GM12874 (cell line): Measurements from ENCODE around the gene ROR2.

Experiments
- TF ChIP-seq, protein P1 (sequence below): IDR thresholded peaks from 2 replicates; pipeline ENCODE4 v1.5.1; 2011; ENCODE audit warnings: low read depth, mild to moderate bottlenecking, control low read depth, low read length, moderate library complexity; ENCODE audit not compliant: insufficient read depth

Gene ROR2

GRCh38 chr9:91720751-91721705 is 229.0 kb downstream of the ROR2 start:
- TF ChIP-seq, protein P1, sequence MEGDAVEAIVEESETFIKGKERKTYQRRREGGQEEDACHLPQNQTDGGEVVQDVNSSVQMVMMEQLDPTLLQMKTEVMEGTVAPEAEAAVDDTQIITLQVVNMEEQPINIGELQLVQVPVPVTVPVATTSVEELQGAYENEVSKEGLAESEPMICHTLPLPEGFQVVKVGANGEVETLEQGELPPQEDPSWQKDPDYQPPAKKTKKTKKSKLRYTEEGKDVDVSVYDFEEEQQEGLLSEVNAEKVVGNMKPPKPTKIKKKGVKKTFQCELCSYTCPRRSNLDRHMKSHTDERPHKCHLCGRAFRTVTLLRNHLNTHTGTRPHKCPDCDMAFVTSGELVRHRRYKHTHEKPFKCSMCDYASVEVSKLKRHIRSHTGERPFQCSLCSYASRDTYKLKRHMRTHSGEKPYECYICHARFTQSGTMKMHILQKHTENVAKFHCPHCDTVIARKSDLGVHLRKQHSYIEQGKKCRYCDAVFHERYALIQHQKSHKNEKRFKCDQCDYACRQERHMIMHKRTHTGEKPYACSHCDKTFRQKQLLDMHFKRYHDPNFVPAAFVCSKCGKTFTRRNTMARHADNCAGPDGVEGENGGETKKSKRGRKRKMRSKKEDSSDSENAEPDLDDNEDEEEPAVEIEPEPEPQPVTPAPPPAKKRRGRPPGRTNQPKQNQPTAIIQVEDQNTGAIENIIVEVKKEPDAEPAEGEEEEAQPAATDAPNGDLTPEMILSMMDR, result no peak

GRCh38 chr9:91720313-91720712 is 229.7 kb downstream of the ROR2 start:
- TF ChIP-seq, protein P1, result no peak

DNA sequence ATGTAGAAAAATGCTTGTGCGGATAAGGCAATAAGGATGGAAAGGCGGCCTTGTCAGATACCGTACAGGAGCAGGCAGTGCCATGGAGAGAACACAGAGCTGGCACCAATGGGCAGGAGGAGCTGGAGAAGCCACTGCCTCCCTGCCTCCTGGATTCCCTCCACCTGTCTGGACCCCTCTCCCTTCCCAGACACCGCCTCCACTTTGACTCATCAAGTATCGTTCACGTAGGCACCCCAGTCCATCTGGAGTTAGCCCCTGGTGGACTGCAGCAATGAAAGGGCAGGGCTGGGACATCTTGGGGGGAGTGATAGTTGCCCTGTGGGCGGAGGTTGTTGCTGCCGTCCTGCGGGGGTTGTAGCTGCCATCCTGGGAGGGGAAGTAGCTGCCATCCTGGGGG is 232.0 kb downstream of the ROR2 start:
- TF ChIP-seq, protein P1, result no peak

DNA sequence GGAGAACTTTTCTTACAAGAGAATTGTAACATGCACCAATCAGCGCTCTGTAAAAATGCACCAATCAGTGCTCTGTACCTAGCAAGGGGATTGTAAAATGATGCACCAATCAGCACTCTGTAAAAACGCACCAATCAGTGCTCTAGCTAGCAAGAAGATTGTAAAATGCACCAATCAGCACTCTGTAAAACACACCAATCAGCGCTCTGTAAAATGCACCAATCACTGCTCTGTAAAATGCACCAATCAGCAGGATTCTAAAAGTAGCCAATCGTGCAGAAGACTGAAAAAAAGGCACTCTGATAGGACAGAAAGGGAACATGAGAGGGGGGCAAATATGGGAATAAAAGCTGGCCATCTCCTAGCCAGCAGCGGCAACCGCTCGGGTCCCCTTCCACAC is 233.2 kb downstream of the ROR2 start:
- TF ChIP-seq, protein P1, result no peak

DNA sequence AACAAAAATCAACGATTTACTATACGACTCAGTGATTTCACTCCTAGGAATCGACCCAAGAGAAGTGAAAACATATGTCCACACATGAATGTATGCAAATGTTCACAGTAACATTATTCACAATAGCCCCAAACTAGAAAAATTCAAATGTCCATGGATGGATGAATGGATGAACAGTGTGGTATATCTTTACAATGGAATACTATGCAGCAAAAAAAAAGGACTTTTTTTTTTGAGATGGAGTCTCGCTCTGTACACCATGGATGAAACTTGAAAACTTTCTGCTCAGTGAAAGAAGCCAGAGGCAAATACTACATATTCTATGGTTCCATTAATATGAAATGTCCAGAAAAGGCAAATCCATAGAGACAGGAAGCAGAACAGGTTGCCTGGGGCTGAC is 233.8 kb downstream of the ROR2 start:
- TF ChIP-seq, protein P1, result no peak

- TF ChIP-seq, protein P1, result no peak
Observed at GRCh38 chr9:91714874-91715615, 235.0 kb downstream of the ROR2 start.

- TF ChIP-seq, protein P1, result no peak
Observed at GRCh38 chr9:91714020-91714806, 235.8 kb downstream of the ROR2 start.
